ENCODE results near the gene OTX2. TPM values are rescaled to one million over a fixed set of nuclear protein-coding genes. Genes with fewer than 3 reads are reported as not detected.

The OTX2 gene
- total RNA-seq, 4 donors from 2014 or later = not detected

DNA sequence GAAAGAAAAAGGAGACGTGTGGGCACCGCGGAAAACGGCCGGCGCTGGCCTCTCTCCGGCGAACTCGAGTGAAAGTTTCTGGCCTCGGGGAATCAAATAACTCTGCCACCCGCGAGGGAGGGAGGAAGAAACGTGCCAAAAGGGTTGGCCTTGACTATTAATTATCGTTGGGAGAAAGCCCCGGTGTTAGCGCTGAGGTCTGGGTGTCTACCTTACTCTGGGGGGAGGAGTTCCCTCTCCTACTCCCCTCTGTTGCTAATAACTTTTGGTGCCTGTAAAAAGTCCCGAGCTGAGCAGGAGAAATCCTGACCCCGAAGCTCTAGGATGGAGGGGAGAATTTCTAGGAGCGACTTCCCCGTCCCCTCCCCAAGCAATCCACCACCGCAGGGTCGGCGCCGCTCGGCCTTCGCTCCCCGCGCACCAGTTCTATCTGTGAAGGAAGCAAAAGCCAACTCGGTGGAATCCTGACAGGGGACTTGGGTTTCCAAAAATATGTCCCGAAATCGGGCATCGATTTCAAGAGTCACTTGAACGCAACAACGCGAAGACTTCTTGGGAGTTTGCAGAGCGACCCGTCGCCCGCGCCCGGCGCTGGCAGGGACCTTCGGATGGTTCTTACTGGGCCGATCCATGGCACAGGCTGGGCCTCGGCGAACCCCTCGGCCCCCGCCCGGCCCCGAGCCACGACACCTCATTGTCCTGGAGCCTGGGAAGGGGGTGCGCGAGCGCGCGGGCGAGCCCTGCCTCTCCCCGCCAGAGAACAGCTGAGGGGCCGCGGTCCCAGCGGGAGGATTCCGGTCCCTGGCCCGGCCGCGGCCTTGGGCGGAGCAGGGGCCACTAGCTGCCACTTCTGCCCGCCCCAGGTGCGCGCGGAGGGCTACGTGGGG is 1.7 kb downstream of the OTX2 start:
- no peak overlapping the region for H3K27ac ChIP-seq
- H3K9me3 ChIP-seq = no peaks in the 10 kb centered on the region
- H3K27me3 ChIP-seq = peaks cover 100% of the 10 kb centered on the region
- H3K4me1 ChIP-seq = peaks cover 38% of the 10 kb centered on the region
- DNase-seq (ENCODE audit: low spot score in 2 of 2) = no peak
- TF ChIP-seq, protein P1, sequence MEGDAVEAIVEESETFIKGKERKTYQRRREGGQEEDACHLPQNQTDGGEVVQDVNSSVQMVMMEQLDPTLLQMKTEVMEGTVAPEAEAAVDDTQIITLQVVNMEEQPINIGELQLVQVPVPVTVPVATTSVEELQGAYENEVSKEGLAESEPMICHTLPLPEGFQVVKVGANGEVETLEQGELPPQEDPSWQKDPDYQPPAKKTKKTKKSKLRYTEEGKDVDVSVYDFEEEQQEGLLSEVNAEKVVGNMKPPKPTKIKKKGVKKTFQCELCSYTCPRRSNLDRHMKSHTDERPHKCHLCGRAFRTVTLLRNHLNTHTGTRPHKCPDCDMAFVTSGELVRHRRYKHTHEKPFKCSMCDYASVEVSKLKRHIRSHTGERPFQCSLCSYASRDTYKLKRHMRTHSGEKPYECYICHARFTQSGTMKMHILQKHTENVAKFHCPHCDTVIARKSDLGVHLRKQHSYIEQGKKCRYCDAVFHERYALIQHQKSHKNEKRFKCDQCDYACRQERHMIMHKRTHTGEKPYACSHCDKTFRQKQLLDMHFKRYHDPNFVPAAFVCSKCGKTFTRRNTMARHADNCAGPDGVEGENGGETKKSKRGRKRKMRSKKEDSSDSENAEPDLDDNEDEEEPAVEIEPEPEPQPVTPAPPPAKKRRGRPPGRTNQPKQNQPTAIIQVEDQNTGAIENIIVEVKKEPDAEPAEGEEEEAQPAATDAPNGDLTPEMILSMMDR (IDR thresholded peaks at IDR 0.05) = no peak
- TF ChIP-seq POLR2AphosphoS5 (IDR thresholded peaks at IDR 0.05) (no peak), POLR2A (IDR thresholded peaks at IDR 0.05) (no peak), EP300 (IDR thresholded peaks at IDR 0.05) (no peak)
- 6% methylated on average over 44 of the region's 71 CpGs for WGBS
- H3K4me3 ChIP-seq = peak overlapping the region; percentile 29
- no peaks in the 10 kb centered on the region for H3K36me3 ChIP-seq

DNA sequence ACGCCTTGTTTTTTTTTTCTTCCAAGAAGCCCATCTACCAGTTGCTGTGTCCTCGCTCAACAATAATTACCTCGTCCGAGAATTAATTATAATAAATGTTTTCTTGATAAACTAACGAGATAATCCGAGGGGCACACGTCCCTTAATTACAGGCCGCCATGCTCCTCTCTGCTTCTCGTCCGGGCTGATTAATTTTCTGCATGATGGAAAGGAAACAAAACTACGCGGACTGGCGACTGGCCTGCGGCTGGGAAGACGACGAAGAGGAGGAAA is 2.2 kb downstream of the OTX2 start:
- H3K27me3 ChIP-seq = peaks cover 100% of the 10 kb centered on the region
- DNase-seq (ENCODE audit: low spot score in 2 of 2) = no peak
- H3K4me1 ChIP-seq = peaks cover 34% of the 10 kb centered on the region
- no peaks in the 10 kb centered on the region for H3K9me3 ChIP-seq
- no peak overlapping the region for H3K27ac ChIP-seq
- no peaks in the 10 kb centered on the region for H3K36me3 ChIP-seq
- 5% methylated on average over 16 of the region's 16 CpGs for WGBS
- peak overlapping the region; percentile 29 for H3K4me3 ChIP-seq
- TF ChIP-seq, protein P1 (IDR thresholded peaks at IDR 0.05) = no peak
- TF ChIP-seq POLR2A (IDR thresholded peaks at IDR 0.05) = no peak
- no peak for TF ChIP-seq EP300 (IDR thresholded peaks at IDR 0.05)
- no peak for TF ChIP-seq POLR2AphosphoS5 (IDR thresholded peaks at IDR 0.05)

DNA sequence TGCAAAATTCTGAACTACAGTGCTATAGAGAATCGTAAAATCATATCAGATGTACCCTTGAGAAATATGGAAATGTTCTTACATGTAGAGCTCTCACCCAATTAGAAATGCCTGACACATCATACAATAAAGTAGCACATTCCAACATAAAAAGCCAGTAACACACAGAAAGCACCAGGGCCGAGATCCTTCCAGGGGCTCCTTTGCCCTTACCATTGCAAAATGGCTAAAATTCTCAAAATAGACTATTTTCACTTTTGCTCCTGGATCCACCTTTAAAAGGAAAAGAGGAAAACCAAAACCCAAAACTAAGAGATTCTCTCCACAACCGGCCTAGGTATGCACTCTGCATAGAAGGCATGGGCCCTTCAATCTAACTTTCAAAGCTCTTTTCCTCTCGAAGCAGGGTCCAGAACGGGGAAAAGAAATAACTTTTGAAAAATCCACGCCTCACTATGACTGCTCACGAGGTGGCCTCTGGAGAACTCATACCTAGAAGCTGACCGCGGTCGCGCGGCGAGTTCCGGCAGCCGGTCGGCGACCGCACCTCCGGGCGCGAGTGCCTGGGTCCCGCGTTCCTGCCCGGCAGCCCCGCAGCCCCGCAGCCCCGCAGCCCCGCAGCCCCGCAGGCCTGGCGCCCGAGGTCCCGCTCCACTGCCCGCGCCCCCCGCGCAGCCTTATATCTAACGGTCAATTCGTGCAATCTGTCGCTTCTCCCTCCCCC is 2.7 kb downstream of the OTX2 start:
- Histone ChIP-seq H3K27ac (no peak overlapping the region), H3K27me3 (peaks cover 100% of the 10 kb centered on the region), H3K9me3 (no peaks in the 10 kb centered on the region), H3K36me3 (no peaks in the 10 kb centered on the region), H3K4me1 (peaks cover 30% of the 10 kb centered on the region), H3K4me3 (peak overlapping the region; percentile 29)
- DNase-seq (ENCODE audit: low spot score in 2 of 2) = no peak
- TF ChIP-seq POLR2AphosphoS5 (IDR thresholded peaks at IDR 0.05) (no peak), POLR2A (IDR thresholded peaks at IDR 0.05) (no peak), EP300 (IDR thresholded peaks at IDR 0.05) (no peak)
- TF ChIP-seq, protein P1 (IDR thresholded peaks at IDR 0.05) = no peak
- 17% methylated on average over 39 of the region's 39 CpGs for WGBS

DNA sequence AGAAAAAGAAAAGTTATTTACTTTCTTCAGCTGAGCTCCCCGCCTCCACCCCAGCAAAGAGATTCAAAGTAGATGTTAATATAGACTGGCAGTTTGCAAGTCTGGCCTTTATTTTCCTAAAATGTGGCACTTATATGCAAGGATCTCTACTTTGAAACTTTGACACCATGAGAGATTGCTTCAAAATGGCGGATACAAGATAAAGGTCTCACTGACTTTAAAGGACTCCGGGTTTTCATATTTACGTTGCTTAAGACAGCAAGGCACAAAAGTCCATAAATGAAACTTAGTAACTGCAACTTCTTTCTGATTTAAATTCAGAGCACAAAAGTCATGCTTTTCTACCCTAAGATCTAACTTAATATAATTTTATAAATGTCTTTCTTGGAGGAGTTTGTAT is 3.5 kb downstream of the OTX2 start:
- Histone ChIP-seq H3K36me3 (no peaks in the 10 kb centered on the region), H3K4me1 (peaks cover 24% of the 10 kb centered on the region), H3K4me3 (no peak overlapping the region), H3K27ac (no peak overlapping the region), H3K27me3 (peaks cover 100% of the 10 kb centered on the region), H3K9me3 (no peaks in the 10 kb centered on the region)
- WGBS = 13% methylated on average over 4 of the region's 4 CpGs
- TF ChIP-seq POLR2A (IDR thresholded peaks at IDR 0.05) = no peak
- TF ChIP-seq, protein P1 (IDR thresholded peaks at IDR 0.05) = no peak
- TF ChIP-seq POLR2AphosphoS5 (IDR thresholded peaks at IDR 0.05) = no peak
- TF ChIP-seq EP300 (IDR thresholded peaks at IDR 0.05) = no peak
- no peak for DNase-seq (ENCODE audit: low spot score in 2 of 2)

All from suprapubic skin (tissue), 4 donors.